HG03045 (cell line): ENCODE data around the gene CXCL12.

Experiments used
- ATAC-seq: cut with Tn5 transposase; IDR thresholded peaks from one replicate; pipeline ENCODE4 v1.9.1; 2021; ENCODE audit warnings: mild to moderate bottlenecking, moderate library complexity; ENCODE audit not compliant: unreplicated experiment

Gene CXCL12

DNA sequence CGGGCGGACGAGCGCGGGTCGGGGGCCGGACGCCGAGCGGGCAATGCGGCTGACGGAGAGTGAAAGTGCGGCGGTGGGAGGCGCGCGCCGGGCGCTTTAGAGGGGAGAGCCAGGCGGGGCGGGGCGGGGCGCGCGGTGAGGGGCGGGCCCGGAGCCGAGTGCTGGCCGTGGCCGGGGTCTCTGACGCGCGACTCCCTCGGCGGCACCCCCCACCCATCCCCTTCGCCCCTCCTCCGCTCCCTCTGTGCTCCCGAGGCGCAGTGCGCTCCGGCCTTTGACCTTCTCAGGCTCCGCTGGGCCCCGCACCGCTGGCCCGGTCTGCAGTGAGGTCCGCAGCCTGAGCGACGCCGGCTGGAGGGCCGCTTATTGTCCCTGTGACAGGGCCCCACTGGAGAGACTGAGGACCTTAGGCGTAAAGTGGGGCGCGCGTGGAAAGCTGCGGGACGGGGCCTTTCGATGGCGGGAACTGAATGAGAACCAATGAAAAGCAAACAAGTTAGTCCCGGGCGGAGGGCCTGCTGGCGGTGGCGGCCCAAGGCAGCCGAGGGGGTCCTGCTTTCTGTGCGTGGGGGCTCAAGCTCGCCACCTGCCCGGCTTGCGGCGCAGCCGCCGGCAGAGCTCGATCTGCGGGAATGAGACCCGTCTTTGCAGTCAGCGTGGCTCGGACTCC lies at the start of gene CXCL12:
CXCL12 (minus strand) TSS at position 72 of the 670 bp plus-strand sequence. CDS start 92 bp downstream, outside the sequence.
- no peak for ATAC-seq

DNA sequence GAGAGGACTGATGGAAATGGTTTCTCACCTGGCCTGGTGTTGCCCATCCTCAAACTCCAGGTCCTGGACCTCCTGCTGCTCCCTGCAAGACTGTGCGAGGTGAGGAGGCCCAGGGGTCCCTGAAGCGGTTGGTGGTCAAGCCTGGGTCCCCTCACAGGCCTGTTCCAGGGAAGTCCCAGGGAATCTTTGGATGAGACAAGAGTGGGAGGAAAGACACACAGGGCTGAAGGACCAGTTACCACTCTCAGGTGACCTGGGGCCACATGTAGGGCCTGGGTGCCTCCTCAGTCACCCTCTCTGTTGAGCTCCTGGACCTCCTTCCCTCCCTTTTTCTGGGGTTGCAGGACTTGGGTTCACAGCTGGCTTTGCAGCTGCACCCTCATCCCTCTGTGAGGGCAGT lies 42.6 kb upstream of the CXCL12 start:
- no peak for ATAC-seq

DNA sequence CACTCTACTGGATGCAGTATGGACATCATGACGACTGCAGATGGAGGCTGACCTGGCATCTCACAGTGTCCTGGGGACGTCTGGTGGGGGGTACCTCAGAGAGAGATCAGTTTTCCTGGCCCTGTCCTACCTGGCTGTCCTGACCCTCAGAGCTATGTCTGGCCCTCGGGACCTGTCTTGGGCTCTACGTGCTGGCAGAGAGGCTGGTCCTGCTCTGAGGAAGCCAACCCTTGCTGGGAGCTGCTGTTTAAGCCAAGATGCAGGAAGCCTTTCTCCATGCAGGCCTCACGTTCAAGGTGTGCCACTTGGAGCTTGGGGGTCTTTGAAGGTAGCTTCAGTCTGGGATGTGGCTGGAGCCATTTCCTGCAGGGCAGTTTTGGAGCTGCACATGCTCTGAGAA lies 42.1 kb upstream of the CXCL12 start:
- no peak for ATAC-seq

- ATAC-seq = no peak
Measured at GRCh38 chr10:44426247-44427034, 41.5 kb upstream of the CXCL12 start.

GRCh38 chr10:44425466-44425865 lies 40.6 kb upstream of the CXCL12 start:
- no peak for ATAC-seq

GRCh38 chr10:44424957-44425356 lies 40.1 kb upstream of the CXCL12 start:
- no peak for ATAC-seq

GRCh38 chr10:44424298-44424697 lies 39.4 kb upstream of the CXCL12 start:
- no peak for ATAC-seq

DNA sequence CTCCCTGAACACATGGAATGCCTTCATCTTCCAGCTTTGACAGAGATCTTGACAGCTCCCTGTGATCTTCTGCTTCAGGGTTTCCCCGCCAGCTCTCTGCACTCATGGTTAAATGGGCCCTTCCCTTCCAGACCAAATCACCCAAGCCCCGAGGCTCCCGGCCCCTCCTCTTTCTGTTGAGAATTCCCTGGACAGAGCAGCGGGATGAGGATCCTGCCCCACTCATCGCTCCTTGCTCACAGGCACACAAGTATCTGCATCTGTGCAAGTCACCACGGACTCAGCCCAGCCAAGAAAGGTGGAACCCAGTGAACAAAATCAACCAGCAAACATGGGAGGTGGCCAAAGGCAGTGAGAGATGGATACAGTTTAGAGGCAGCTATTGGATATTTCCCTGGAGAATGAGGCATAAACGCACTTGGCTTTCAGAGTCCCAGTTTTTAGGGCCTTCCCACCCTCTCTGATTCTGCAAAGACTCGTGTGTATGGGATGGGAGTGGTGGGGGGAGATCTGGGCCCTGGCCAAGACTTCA lies 37.7 kb upstream of the CXCL12 start:
- ATAC-seq = no peak

DNA sequence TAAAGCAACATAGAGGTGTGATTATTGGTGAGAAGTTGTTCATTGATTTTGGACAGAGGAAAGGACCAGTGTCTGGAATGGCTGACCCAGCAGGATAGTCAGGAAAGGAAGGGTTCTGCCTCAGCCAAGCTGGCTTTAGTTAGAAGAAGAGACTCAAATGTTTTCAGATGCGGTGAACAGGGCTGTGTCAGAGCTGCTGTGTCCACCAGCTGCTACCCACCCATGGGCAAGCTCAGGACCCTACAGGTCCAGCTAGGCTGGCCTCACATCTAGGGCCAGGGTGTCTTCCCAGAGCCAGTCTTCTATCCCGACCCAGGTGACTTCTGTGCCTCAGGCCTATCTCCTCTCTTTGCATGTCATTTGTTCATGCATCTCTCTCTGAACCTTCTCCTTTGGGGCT lies 37.3 kb upstream of the CXCL12 start:
- no peak for ATAC-seq

GRCh38 chr10:44419790-44420549 lies 35.1 kb upstream of the CXCL12 start:
- no peak for ATAC-seq

DNA sequence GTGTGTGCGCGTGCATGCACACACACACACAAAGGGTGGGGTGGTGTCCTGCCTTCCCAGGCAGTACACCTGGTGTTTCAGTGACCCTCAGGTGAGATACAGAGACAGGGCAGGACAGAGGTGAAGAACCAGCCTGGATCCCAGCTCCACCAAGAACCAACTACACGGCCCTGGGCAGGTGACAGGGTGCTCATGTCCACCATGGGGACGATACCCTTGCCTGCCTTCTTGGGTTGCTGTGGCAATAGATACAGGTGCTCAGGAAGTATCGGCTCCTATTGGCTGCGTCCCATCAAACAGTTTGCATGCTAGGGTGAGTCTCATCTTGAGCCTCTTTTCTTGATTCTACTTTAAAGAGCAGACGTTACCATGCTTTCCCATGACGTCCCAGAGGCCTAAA lies 33.7 kb upstream of the CXCL12 start:
- no peak for ATAC-seq

DNA sequence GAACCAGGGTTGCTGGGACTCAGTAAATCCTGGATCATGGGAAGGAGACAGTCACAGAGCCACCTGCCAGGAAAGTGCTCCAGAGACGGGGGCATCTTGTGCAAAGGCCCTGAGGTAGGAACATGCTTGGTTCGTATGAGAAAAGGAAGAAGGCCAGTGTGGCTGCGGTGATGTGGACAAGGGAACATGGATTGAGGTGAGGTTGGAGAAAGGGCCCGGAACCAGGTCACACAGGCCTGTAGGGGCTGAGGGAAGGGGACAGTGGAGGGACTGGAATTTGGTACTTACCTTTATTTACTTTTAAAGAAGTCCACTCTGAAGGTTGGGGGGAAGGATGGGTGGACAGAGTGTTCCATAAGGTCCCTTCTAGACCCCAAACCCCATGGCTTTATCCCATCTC lies 32.9 kb upstream of the CXCL12 start:
- no peak for ATAC-seq

DNA sequence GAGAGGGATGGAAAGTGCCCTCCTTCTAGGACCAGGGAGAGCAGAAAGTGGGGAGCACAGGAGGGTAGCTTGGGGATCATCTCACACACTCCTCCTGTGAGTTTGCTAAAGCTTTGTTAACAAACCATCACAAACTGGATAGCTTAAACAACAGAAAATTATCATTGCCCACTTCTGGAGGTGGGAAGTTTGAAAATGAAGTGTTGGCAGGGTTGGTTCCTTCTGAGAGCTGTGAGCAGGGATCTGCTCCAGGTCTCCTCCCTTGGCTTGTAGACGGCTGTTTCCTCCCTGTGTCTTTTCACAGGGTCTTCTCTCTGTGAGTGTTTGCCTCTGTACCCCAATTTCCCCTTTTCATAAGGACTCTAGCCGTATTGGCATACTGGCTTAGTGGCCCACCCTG lies 32.0 kb upstream of the CXCL12 start:
- ATAC-seq = no peak

DNA sequence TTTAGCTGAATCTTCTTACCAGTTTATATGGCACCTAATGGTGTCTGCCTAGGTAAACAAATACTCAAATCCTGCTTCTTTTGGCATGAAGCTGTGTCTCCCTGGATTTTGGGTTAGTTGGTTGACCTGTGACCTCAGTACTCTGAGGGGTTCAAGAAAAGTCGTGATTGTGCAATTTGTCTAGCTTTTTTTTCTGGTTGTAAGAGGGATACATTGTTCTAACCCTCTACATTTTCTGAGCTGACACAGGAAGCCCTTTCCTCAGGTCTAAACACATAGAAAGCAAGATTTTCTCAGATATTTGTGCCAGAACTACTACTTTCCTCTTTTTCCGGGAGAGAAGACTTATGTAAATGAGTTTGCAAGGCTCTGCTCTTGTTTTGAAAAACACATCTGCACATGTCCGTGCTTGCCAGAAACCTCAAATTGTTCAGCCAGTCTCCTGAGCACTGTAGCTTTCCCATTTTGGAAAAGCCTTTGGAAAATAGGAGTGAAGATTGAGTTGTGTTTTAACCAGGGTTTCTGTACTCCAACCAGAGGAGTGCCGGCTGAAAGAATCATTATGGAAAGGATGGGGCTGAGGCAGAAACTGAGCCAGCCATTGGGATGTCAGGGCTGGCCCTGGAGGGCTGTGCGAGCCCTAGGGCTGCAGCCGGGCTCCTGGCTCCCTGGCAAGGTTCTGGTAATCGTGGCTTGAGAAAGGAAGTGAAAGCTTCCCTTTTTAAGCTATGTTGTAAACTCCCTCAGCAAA lies 31.3 kb upstream of the CXCL12 start:
- no peak for ATAC-seq

DNA sequence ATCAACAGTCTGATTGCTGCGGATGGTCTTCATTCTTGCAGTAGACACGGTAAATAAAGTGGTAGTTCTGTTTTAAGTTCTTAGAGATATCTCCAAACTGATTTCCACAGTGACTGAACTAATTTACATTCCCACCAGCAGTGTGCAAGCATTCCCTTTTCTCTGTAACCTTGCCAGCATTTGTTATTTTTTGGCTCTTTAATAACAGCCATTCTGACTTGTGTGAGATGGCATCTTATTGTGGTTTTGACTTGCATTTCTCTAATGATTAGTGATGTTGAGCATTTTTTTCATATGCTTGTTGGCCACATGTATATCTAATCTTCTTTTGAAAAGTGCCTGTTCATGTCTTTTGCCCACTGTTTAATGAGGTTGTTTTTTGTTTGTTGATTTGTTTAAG lies 30.2 kb upstream of the CXCL12 start:
- no peak for ATAC-seq

GRCh38 chr10:44413416-44413815 lies 28.5 kb upstream of the CXCL12 start:
- no peak for ATAC-seq

- no peak for ATAC-seq
Measured at GRCh38 chr10:44411251-44411650, 26.4 kb upstream of the CXCL12 start.

GRCh38 chr10:44404741-44405437 lies 20.0 kb upstream of the CXCL12 start:
- no peak for ATAC-seq

DNA sequence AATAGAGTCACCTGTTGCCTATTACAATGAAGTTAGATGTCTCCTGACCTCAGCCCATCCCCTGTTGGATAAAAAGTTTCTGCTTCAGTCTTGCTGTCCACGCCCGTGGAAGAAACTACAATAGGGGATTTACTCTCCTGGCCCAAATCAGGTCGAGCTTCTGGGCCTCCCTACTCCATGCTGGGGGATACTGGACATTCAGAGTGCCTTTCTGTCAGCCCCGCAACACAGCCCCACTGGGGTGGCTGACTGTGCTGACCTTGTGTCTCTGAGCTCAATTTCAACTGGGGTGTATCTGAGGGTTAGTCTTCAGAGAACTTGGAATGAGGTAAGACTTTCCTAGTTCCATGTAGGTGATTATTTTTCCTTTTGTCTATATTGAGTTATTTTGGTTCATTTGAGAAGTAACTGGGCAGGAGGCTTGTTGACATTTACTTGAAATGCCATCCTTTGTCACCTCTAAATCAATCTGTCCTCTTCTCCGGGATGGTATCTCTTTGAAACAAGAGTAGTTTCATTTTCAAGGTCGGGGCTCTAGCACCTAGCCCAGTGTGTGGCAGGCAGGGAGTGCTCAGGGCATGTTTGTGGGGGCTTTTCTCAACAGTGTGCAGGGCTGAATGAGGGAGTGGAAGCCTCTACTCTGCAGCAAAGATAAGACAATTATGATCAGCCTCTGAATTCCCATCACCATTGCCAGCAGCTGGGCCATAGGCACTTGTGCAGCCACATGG lies 17.7 kb upstream of the CXCL12 start:
- ATAC-seq = no peak

GRCh38 chr10:44400541-44400940 lies 15.6 kb upstream of the CXCL12 start:
- ATAC-seq = no peak
